Heart right ventricle (tissue), 16 donors: ENCODE measurements around the gene PAK1. TPM values are rescaled to one million over a fixed set of nuclear protein-coding genes. Genes with fewer than 3 reads are reported as not detected.

Source experiments
- ATAC-seq, 8 donors: fragments of 200-7000 bp; cut with Tn5 transposase; one replicate each; pipeline ENCODE4 v1.9.1; 2020; ENCODE audit warnings: mild to moderate bottlenecking in 8 of 8, moderate library complexity in 8 of 8, moderate number of reproducible peaks in 1 of 8
- DNase-seq, 2 donors: peaks; one replicate each; pipeline ENCODE4 v3.0.0-alpha.2; 2020
- H3K27ac ChIP-seq, 10 donors: fragments of 200-600 bp; sonication (generic) in 2 of 10; one replicate each; pipeline versions ENCODE4 v1.5.0 to v1.8.0; 2020 to 2022; ENCODE audit warnings: mild to moderate bottlenecking in 3 of 10
- H3K27me3 ChIP-seq, 7 donors: fragments of 200-600 bp; one replicate each; pipeline ENCODE4 v1.8.0; 2021 to 2022; ENCODE audit warnings: mild to moderate bottlenecking in 2 of 7
- H3K36me3 ChIP-seq, 9 donors: fragments of 200-600 bp; sonication (generic) in 1 of 9; one replicate each; pipeline versions ENCODE4 v1.5.0 to v1.8.0; 2020 to 2022; ENCODE audit warnings: mild to moderate bottlenecking in 2 of 9
- H3K4me1 ChIP-seq, 9 donors: fragments of 200-600 bp; sonication (generic) in 1 of 9; one replicate each; pipeline versions ENCODE4 v1.5.0 to v1.8.0; 2020 to 2022; ENCODE audit warnings: mild to moderate bottlenecking in 4 of 9
- H3K4me3 ChIP-seq, 10 donors: fragments of 200-600 bp; sonication (generic) in 2 of 10; one replicate each; pipeline versions ENCODE4 v1.5.0 to v1.8.0; 2020 to 2022; ENCODE audit warnings: mild to moderate bottlenecking in 7 of 10, moderate library complexity in 2 of 10
- H3K9me3 ChIP-seq, 11 donors: fragments of 200-600 bp in 10 of 11; sonication (generic) in 2 of 11; one replicate each; pipeline versions ENCODE4 v1.5.0 to v1.8.0; 2013 to 2022; ENCODE audit warnings: mild to moderate bottlenecking in 2 of 11, control low read depth in 1 of 11, moderate library complexity in 1 of 11
- CTCF ChIP-seq, 9 donors: fragments of 200-600 bp; sonication (generic) in 2 of 9; IDR thresholded peaks; one replicate each; pipeline versions ENCODE4 v1.5.0 to v1.8.0; 2021 to 2022; ENCODE audit warnings: antibody characterized with exemption in 9 of 9, mild to moderate bottlenecking in 5 of 9, moderate library complexity in 1 of 9
- WGBS, 2 donors: extraction: QIAGEN DNeasy Blood & Tissue Kit; methylation state at CpG; one replicate each; pipeline ENCODE4 v1.1.7; 2013; ENCODE audit warnings: inconsistent platforms in 1 of 2; 5-methylcytosine and 5-hydroxymethylcytosine counted together
- intact Hi-C, 10 donors: fragments of 100-400 bp; cut with DNase I; formaldehyde crosslinking; loops; one replicate each; pipeline versions ENCODE4 v1.11.1 to v1.14.2; 2022
- long read RNA-seq, 3 donors: library from polyadenylated mRNA; unstranded; transcript quantifications; one replicate each; pipeline ENCODE4 v2.0.0, GENCODE V29; 2020 to 2021
- polyA plus RNA-seq, 2 donors: library from polyadenylated mRNA; stranded (reverse); fragments of 200-250 nt; gene quantifications; one replicate each; pipeline ENCODE4 v1.2.3, GENCODE V29; 2013
- total RNA-seq, 10 donors: library from RNA; stranded (reverse); fragmentation: NEBNext Ultra II Directional in 3 of 10; extraction: Animal tissue kit (Norgen Biotek cat#: 25700) in 3 of 10; gene quantifications; one replicate each; pipeline versions ENCODE4 v1.2.1 to v1.2.4, GENCODE V29; 2021 to 2023
- donor health status: Arrhythmogenic right ventricular cardiomyopathy.
- donor health status: ischemic (EF 13 %, LVEDD 7.1; RV severe dilation, severe dysfunction).
- donor health status: healthy with polysubstance abuse.
- donor health status: DM: no; HTN: yes; CAD: no.
- donor health status: DM: no; HTN: no; CAD: no.
- donor health status: ischemic (EF 25% LVEDD 6.9; RV normal size, moderate dysfunction).
- donor health status: ischemic (EF 25% LVEDD 5.7; RV mildly dilated, moderate dysfunction).
- donor health status: healthy.
- donor health status: DM: yes; HTN: yes; CAD: no.
- donor health status: Ischemic cardiomyopathy.
- donor health status: ischemic (EF 35%, LVEDD 5.7; RV mildly dilated, moderate dysfunction).
- donor health status: nonischemic (EF 11% LVEDD 7.7; RV severe dilation, severe dysfunction).
- donor health status: DM: yes; HTN: yes; CAD: no.
- donor health status: PGD.
- donor health status: ischemic (EF 29% LVEDD 5.4; RV normal size, mild dysfunction).
- donor health status: nonischemic (EF 23%, LVEDD 6.1; RV moderate dilation, normal function).

The PAK1 gene
- total RNA-seq (10 to 100 TPM in 3 of 10 donors, 1 to 10 TPM in 7; 4.2 to 17.7 (median 7.3) TPM), polyA plus RNA-seq (1 to 10 TPM; 2.4 to 3.1 TPM)
- long read RNA-seq, donor 1, partial matches to known transcripts, result 4 of 9 reads
- long read RNA-seq, donor 1, other reads (novel, unspliced or antisense), result 4 of 9 reads
- long read RNA-seq, donor 2, partial matches to known transcripts, result 1 of 12 reads
- long read RNA-seq, donor 2, other reads (novel, unspliced or antisense), result 10 of 12 reads
- long read RNA-seq, donor 3, partial matches to known transcripts, result 3 of 12 reads
- long read RNA-seq, donor 3, other reads (novel, unspliced or antisense), result 7 of 12 reads

- TF ChIP-seq CTCF (IDR thresholded peaks at IDR 0.05), result peak in 6 of 9 donors; percentile 10 to 46 (median 34)
- ATAC-seq (peak; percentile 79 to 90 (median 88)), DNase-seq (peak; percentile 76 to 81)
- no peaks in the 10 kb centered on the region for H3K36me3 ChIP-seq
- H3K4me3 ChIP-seq, result peak within 1 kb of the TSS; percentile 19 to 74 (median 70)
- peaks cover 0 to 20% (median 7%) of the 10 kb centered on the region in 9 donors for H3K4me1 ChIP-seq
- H3K9me3 ChIP-seq, result peaks cover 0 to 7% (median 0%) of the 10 kb centered on the region in 11 donors
- 1 to 2% methylated on average over 63 to 65 of the region's 72 CpGs for WGBS, 2 donors
- H3K27me3 ChIP-seq, result peaks cover 0 to 11% (median 0%) of the 10 kb centered on the region in 7 donors
- intact Hi-C loops, result no loop called here
- peak within 1 kb of the TSS in 6 of 10 donors; percentile 39 to 73 (median 56) for H3K27ac ChIP-seq
Measured at GRCh38 chr11:77473801-77474683, at the start of gene PAK1. Gene PAK1 (minus strand): TSS chr11:77474094. CDS start chr11:77392520, 81,574 bp downstream.

- ATAC-seq (no peak), DNase-seq (no peak)
- no peak for TF ChIP-seq CTCF (IDR thresholded peaks at IDR 0.05)
- Histone ChIP-seq H3K4me1 (no peaks in the 10 kb centered on the region), H3K9me3 (no peaks in the 10 kb centered on the region), H3K36me3 (no peaks in the 10 kb centered on the region), H3K27me3 (no peaks in the 10 kb centered on the region), H3K27ac (no peak overlapping the region), H3K4me3 (no peak overlapping the region)
- intact Hi-C loops, result no loop called here
Measured at GRCh38 chr11:77522215-77522614, 48.3 kb upstream of the PAK1 start.

- H3K4me1 ChIP-seq, result no peaks in the 10 kb centered on the region
- no peak overlapping the region for H3K4me3 ChIP-seq
- no peaks in the 10 kb centered on the region for H3K36me3 ChIP-seq
- H3K9me3 ChIP-seq, result no peaks in the 10 kb centered on the region
- H3K27me3 ChIP-seq, result no peaks in the 10 kb centered on the region
- intact Hi-C loops, result no loop called here
- ATAC-seq (no peak), DNase-seq (no peak)
- WGBS, 2 donors, result 79 to 81% methylated on average over 3 of the region's 3 CpGs
- TF ChIP-seq CTCF (IDR thresholded peaks at IDR 0.05), result no peak
- H3K27ac ChIP-seq, result no peak overlapping the region
Measured at GRCh38 chr11:77519847-77520246, 46.0 kb upstream of the PAK1 start.

- Histone ChIP-seq H3K4me3 (no peak overlapping the region), H3K4me1 (no peaks in the 10 kb centered on the region), H3K27me3 (no peaks in the 10 kb centered on the region), H3K36me3 (no peaks in the 10 kb centered on the region), H3K9me3 (no peaks in the 10 kb centered on the region), H3K27ac (no peak overlapping the region)
- TF ChIP-seq CTCF (IDR thresholded peaks at IDR 0.05), result no peak
- intact Hi-C loops, result no loop called here
- DNase-seq, result no peak
- ATAC-seq, result no peak
- WGBS, 2 donors, result 70 to 71% methylated on average over 2 of the region's 2 CpGs
Measured at GRCh38 chr11:77518471-77518870, 44.6 kb upstream of the PAK1 start.
